ENCODE data around the gene SULT2B1.

DNA sequence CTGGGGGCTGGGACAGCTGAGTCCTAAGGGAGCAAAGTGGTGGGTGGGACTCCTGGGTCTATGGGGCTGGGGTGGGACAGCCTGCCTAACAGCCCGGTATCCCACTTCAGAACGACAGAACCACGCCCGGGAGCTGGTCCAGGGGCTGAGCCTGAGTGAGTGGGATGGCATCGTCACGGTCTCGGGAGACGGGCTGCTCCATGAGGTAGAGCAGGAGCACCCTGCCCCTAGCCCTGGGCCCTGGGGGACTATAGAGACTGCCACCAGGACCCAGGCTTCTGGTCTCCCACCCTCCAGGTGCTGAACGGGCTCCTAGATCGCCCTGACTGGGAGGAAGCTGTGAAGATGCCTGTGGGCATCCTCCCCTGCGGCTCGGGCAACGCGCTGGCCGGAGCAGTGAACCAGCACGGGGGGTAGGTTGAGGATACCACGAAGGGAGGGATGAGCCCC lies 75.9 kb downstream of the SULT2B1 start:
- TF ChIP-seq EZH2 (IDR thresholded peaks at IDR 0.05; ENCODE audit: insufficient read depth, poor library complexity, severe bottlenecking) (no peak), EZH2phosphoT487 (IDR thresholded peaks at IDR 0.05; ENCODE audit: insufficient read depth, low read depth) (no peak)
